GM20431 (cell line): ENCODE data around the gene CEACAM1.
"Not testable (repeated sequence)": the region's sequence is repeated elsewhere in the genome, so short reads cannot be mapped to it uniquely, and the experiment has no call there.

Experiments used
- in situ Hi-C: fragments of 300-500 bp; cut with MseI, MboI; formaldehyde crosslinking; loops from one replicate; pipeline ENCODE4 v1.15.0; 2020; ENCODE audit warnings: low sequenced_read_pairs; ENCODE audit not compliant: unreplicated experiment

The CEACAM1 gene

DNA sequence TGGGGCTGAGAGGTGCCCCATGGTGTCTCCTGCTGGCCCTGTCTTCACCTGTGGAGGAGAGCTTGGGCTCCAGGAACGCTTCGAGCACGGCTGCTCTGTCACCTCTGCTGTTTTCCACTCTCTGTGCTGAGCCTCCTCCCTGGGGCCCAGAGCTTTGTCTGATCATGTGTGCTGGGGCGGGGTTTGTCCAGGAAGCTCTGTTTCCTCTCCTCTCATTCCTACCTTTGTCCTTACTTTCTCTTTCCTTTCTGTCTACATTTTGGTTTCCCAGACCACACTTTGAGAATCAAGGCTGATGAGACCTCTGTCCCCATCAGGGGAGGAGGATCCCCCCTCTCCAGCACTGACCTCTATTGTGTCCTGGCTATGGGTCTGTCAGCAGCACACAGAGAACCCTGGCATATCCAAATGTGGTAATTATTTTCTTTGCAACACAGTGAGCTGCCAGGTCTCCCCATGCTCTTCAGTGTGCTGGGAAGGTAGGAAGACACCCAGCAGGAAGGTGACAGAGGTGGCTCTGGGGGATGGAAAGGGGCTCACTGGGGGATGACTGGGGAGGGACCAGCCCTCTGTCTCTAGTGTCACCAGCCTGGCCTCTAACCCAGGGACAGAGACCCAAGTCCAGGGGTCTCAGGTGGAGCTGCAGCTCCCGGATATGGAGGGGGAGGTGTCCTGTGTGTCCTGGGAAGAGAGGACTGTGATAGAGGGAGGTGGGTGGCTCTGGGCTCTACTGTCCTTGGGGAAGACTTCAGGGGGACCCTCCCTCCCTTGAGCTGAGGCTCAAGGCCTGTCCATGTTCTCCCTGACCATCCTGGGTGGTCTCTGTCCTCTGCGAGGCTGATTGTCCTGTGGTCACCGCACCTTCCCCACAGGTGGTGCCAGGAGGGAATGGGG is at the start of gene CEACAM1:
CEACAM1 (minus strand) TSS at position 128 of the 894 bp plus-strand sequence; CDS start at position 21, 107 bp downstream.
- in situ Hi-C loops: loop anchor here (5.0 kb wide), 1 partner anchor 76 kb away; no protein-coding TSS in a partner anchor

DNA sequence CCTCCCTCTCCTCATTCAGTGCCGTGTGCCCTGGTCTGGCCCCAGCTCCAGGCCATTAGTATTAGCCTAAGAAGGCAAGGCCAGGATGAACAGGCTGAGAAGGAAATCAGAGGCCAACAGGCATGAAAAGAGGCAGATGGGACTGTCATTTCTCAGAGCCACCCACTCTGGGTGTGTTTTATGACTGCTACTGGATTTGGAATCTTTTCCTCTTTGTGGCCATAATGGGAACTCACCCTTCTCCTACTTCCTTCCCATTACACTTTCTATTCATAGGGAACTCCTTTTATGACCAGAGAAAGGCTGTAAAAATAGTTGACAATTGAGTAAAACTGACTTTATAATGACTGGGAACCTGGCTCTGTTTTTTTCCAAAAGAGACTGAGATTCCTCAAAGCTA is 48.7 kb upstream of the CEACAM1 start:
- in situ Hi-C loops: no loop called here

DNA sequence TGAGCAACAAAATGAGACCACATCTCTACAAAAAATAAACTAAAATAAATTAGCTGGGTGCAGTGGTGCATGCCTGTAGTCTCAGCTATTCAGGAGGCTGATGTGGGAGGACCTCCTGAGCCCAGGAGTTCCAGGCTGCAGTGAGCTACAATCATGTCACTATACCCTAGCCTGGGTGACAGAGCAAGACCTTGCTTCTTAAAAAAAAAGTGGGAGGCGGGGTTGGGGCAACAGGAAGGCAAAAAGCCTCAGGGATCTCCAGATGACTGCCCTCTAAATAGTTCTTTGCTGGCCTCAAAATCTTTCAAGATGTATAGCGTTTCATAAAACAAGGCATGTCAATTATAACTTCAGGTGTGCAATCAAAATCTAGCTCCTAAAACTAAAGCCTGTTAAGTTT is 48.0 kb upstream of the CEACAM1 start:
- in situ Hi-C loops: no loop called here

DNA sequence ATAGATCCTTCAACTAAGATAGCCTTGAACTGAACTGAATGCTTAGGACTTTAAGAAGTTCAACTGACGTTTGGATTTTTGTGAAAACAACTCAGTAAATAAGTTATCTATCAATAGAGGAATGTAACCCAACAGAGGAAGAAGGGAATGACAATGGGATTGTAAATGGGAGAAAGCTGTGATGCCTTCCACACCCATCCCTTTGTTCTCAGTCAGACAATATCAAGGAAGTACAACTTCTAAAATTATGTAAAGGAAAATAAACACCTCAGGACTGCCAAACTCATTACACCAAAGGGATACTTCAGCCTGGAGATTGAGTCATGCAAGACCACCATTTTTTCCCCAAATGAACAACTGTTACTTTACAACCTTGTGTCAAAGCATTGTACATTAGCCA is 45.4 kb upstream of the CEACAM1 start:
- in situ Hi-C loops: no loop called here

DNA sequence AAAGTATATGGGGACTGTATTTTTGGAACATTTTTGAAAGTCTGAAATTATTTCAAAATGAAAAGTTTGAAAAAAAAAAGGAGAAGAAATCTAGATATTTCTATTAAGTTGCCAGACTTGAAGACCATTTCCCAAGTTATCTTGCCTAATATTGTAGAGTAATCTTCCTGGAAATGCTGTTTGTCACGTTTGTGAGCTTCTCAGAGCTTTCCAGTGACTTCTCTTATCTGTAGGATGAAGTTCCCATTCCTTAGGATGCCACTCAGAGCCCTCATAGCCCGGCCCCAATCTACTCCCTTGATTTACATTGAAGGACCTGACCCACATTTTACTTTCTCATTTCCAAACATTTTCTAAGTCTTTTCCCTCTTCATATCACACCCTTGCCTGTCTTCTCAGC is 42.8 kb upstream of the CEACAM1 start:
- in situ Hi-C loops: no loop called here

DNA sequence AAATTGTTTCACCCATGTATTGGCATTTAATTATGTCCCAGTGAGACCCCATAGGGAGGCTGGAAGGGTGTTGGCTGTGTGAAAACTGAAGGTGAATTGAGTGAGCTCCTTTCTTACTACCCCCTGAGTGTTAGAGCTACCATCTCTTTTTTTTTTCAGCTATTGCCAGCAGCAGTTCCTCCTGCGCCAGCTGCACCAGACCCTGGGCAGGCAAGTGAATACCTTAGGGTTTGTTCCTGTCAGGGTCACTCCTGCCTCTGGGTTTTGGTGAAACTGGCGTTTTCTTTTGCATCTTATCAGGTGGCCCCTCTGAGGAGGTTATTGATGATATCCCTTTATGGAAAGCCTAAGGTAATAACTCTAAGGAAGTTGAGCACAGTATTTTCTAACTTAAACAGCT is 40.9 kb upstream of the CEACAM1 start:
- in situ Hi-C loops: no loop called here

DNA sequence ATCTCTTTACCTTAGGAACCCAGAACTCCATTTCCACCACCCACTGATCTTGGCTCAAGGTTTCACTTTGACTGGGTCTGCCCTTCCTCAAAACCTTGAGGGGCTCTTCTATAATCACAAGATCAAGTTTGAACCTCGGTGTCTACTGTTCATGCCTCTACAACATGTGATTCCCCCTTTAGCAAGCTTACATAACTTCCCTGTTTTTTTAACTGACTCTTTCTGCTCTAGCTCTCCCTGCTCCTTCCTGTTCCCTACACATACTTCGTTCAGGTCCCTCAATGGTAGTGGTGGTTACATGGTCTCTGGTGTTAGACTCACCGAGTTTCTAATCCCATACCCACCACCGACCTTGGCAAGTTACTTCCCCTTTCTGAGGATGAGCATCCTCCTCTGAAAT is 39.7 kb upstream of the CEACAM1 start:
- in situ Hi-C loops: no loop called here

DNA sequence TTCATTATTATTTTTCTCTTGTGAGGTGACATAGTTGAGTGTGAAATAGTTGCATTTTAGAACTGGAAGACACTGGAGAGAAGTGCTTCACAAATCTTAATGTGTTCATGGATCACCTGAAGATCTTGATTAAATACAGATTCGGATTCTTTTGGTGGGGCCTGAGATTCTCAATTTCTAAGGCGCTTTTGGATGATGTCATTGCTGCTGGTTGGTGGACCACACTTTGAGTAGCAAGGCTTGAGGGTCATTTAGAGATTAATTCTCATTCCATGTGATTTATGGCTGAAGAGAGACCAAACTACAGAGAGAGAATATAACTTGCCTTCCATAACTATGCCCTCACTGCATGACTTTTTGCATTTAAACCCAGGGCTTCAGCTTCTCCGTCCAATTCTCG is 39.3 kb upstream of the CEACAM1 start:
- in situ Hi-C loops: no loop called here

DNA sequence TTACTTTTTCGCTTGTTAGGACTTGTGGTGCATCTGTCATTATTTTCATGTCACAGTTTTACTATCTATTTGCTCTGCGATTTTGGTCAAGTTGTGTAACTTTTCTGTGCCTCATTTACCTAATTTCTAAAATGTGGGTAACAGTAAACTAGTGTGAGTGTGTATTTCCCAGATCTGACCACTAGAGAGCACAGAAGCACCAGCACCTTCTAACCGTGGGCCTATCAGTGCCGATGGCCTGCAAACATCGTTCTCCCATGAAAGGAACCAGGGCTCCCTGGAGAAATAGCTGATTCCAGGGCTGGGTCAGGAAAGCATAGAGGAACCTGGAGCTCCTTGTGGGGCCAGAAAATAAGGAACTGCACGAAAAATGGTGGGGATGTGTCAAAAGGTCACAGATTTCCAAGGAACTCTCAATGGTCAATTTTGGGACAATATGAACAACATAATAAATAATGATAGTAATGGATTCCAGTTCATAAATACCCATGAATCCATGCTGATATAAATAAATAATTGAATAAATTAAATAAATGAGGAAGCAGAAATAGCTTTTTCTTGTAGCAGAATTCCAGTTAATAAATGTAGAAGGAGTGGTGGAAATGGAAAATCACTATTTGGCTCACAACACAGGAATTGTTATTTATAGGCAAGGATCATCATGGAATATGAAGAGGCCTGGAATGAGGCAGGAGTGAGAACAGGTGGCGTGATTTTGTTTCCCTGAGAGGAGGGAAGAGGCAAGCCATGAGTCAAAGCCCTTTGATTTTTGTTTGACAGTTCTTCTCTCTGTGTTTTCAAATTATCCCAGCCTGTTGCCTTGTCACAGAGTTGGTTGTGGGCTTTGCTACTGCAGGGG is 35.3 kb upstream of the CEACAM1 start:
- in situ Hi-C loops: no loop called here

DNA sequence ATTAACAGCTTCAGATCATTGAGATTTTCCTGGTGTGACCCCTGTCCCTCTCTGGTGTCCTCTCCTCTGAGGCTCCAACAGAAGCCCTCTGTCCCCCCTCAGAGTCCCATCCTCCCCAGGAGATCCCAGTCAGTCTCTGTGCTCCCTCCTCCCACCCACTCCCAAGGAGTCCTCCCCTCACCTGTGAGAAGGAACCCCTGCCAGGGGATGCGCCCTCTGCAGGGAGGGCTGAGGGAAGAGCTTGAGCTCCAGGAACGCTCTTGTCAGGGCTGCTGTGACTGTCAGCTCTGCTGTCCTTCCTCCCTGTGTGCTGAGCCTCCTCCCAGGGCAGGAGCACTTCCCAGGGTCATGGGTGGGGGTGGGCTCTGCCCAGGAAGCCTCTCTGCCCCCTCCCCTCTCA is 33.2 kb upstream of the CEACAM1 start:
- in situ Hi-C loops: no loop called here

DNA sequence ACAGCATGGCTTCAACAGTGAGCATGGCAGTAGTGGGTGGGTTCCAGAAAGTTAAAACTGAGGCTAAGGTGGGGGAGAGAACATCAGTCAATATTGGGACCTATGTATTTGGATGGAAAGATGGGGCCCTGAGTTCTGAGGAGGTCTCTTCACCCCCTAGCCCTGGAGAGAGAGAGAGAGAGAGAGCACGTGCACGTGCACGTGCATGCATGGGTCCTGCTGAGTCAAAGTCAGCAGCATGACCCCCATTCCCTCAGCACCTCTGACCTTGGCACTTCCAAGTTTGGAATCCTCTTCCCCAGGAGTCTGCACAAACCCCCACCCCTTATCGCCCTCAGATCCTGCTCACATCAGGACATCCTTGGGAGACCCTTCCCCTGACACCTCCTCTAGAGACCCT is 32.5 kb upstream of the CEACAM1 start:
- in situ Hi-C loops: no loop called here

DNA sequence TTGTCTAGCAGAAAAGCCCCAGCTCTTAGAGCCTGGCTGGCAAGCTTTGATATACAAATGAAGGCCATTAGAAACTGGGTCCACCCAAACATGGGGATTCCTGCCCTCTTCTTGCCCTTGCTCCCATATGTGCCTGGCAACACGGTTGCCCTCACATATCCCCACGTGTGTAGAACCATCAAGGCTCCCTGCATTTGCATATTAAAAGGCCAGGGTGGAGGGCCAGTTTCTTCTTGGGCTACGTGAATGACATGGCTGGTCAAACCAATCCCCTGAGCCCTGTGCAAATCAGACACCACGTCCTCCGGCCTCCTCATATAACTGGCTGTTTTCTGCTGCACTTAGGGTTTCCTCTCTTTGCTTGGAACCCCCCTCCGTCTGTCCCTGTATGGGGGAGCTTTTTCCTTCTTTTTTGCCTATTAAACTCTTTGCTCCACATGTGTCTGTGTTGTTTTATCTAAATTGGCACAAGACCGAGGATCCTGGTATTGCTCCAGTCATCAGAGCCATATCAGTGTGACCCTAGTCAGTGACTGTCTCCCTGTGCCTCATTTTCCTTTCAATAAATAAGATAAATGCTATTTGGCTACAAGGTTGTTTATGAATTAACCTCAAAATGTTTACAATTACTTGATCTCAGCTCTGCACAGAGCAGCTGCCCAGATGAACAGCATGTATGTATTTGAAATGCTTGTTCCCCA is 30.3 kb upstream of the CEACAM1 start:
- in situ Hi-C loops: no loop called here

DNA sequence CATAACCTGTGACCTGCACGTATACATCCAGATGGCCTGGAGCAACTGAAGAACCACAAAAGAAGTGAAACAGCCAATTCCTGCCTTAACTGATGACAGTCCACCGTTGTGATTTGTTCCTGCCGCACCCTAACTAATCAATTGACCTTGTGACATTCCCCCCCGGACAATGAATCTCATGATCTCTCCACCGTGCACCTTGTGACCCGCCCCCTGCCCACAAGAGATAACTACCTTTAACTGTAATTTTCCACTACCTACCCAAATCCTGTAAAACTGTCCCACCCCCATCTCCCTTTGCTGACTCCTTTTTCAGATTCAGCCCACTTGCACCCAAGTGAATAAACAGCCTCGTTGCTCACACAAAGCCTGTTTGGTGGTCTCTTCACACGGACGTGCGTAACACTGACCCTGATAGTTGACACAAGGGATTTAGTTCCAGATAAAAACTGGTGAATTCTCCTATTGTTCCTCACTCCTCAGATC is 29.1 kb upstream of the CEACAM1 start:
- in situ Hi-C loops: not testable (repeated sequence)

DNA sequence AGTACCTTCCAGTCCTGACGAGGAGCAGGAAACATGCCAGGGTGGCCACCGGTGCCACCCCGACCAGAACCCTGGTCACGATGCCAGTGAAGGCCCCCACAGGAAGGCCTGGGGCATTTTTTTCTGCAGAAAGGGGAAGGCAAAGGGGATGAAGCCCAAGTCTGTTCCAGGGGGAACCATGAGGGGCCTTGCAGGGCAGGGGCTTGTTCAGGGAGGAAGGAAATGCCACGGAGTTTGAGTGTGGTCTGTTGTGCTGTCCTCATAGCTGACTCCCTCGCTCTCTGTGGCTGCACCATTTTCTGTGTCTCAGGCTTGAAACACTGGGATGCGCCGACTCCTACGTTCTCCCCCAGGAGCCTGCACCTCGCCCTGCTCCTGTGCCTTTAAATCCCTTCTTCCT is 27.5 kb upstream of the CEACAM1 start:
- in situ Hi-C loops: no loop called here

DNA sequence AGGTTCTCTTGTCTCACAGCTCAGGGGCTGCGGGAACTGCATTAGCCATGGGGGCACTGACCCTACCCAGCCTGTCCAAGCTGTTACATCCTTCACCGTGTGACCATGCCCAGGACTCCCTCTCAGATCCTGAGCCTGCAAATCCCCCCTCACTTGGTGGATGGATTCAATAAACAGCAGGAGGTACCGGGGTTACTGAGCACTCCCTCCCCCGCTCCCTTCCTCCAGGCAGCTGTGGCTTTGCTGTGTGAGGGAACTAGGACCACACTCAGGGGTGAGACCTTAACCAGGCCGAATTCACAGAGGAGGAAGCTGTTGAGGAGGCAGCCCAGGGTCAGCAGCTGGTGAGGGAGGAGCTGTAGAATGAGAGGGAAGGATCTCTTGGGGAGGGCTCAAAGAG is 27.0 kb upstream of the CEACAM1 start:
- in situ Hi-C loops: no loop called here

DNA sequence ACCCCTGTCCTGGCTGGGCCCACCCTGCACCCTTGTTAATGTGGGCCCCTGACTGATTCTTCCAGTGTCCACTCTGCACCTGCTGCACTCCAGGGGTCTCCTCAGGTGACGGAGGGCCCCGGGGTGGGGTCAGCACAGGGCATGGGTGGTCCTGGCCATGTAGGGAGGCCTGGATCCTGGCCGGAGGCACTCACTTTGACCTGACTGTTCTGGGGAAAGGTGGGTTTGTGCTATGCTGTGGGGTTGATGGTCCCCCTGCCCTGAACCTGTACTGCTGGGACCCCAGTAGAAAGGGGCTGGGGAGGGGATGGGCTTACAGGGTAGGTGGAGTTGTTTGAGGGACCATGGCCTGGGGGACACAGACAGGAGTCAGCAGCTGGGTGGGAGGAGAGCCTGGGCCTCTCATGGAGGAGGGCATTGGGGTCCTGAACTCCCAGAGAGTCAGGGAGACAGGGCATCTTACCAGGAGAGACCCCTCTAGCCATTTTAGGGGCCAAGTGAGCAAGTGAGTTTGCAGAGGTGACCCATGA is 25.8 kb upstream of the CEACAM1 start:
- in situ Hi-C loops: no loop called here

DNA sequence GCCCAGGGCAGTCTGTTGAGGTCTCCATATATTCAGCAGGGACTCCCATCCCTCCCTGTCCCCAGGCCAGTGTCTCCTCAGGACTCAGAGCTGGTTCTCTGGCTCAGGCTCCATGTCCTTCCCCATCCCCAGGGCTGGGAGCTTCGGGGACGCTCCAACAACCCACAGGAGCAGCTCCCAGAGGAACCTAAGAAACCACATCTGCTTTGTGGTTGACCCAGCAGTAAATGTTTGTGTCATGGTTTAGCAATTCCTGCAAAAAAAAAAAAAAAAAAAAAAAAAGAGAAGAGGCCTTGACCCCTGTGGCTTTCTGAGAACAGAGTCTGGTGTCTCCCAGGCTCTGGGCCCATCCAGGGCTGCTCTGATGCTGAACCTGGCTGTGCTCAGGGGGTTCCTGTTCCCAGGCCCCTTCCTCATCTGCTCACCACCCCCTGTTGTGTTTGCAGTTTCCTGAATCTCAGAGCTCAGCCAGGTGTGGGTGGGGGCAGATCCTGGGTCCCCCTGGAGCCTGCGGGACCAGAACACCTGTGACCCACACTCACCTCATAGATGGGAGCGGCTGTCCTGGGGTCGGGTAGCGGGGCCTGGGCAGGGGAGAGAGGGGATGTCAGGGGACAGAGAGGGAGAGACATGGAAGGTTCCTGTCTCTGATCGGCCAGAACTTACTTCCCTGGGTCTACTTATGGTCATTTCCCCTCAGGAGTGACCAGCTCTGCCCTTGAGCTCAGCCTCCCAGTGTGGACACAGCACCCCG is 25.2 kb upstream of the CEACAM1 start:
- in situ Hi-C loops: no loop called here

DNA sequence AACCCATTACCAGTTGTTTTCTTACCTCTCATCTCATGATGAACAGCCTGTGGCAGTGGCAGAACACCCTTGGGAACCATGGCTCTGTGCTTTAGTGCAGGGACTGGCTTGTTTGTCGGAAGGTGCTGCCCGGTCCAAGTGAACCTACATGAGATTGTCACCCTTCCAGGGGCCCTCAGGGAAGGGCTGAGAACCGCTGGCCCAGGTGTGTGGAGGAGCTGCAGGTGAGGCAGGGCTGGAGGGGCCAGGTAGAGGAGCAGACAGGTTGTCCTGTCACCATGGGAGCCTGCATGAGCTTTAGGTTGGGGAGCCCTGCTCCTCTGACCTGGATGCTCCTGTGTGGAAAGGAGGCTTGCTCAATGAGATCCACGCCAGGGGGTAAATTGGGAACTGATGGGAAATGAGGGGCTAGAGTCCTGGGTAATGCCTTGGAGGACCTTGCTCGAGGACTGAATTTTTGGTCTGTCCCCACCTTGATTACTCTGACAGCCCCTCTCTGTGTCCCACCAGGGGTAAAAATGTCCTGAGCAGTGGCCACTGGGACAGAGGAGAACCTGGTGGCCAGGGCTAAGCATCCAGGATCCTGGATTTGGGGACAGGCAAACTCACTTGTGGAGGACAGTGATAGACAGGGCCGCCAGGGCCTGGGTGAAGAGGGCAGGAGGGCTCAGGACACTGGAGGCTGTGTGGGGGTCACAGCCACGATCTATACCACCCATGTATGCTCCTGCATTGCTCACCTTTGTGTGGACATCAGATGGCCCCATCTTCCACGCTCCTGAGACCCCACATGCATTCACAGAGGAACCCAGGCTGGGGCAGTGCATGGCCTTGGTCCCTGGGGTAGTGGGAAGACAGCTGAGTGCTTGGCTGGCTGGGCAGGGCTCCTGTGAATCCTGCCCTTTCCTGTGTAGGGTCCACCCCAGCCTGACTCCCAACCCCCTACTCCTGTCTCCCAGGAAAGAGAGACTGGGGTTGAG is 24.1 kb upstream of the CEACAM1 start:
- in situ Hi-C loops: no loop called here
